ENCODE data around the gene FLT1.

DNA sequence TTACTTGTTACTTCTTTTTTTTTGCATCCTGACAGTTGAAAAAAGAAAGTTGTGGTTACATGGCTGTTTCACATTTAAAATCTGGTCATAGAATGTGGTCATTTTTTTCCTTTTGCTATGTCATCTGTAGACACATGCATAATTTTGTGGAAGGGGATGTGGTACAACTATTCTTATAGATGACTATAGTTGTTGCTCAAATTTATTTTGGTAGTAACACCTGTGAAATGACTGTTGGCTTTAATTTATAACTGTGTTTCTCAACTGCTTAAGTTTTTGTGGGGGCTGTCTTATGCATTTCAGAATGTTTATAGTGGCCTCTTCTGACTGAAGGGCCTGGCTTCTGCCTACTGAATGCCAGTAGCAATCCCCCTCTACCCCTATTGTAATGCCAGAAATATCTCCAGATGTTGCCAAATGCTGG lies 226.1 kb downstream of the FLT1 start:
- TF ChIP-seq GATA2 (IDR thresholded peaks at IDR 0.05; ENCODE audit: low read depth, low read length) (no peak), GATA3 (IDR thresholded peaks at IDR 0.05; ENCODE audit: low read depth, low read length) (no peak)

Measured in SH-SY5Y (cell line).